Neural crest cell (in vitro differentiated cells): ENCODE measurements around the gene ICAM5. TPM values are rescaled to one million over a fixed set of nuclear protein-coding genes. Genes with fewer than 3 reads are reported as not detected.
A peak's percentile ranks its signal among the peaks of the same experiment; 100 is the strongest.
"Not testable (repeated sequence)": the region's sequence is repeated elsewhere in the genome, so short reads cannot be mapped to it uniquely, and the experiment has no call there.

Experiments used
- DNase-seq: peaks from one replicate; pipeline ENCODE4 v3.0.0; 2021; ENCODE audit warnings: low read depth, mixed read lengths, low spot score
- H3K27ac Mint-ChIP-seq: one replicate; pipeline ENCODE4 v1.8.0; 2021; ENCODE audit warnings: mild to moderate bottlenecking, mixed read lengths; ENCODE audit not compliant: unreplicated experiment
- H3K27me3 Mint-ChIP-seq: 2 replicates; pipeline ENCODE4 v1.8.0; 2021; ENCODE audit warnings: low read depth, mild to moderate bottlenecking, mixed read lengths
- H3K36me3 Mint-ChIP-seq: 2 replicates; pipeline ENCODE4 v1.8.0; 2021; ENCODE audit warnings: low read depth, mild to moderate bottlenecking, mixed read lengths
- H3K4me1 Mint-ChIP-seq: 2 replicates; pipeline ENCODE4 v1.8.0; 2021; ENCODE audit warnings: mixed read lengths
- H3K4me3 Mint-ChIP-seq: one replicate; pipeline ENCODE4 v1.8.0; 2021; ENCODE audit warnings: mild to moderate bottlenecking, mixed read lengths
- H3K9me3 Mint-ChIP-seq: 2 replicates; pipeline ENCODE4 v1.8.0; 2021; ENCODE audit warnings: mixed read lengths
- total RNA-seq: library from RNA; stranded (reverse); gene quantifications from 2 replicates; pipeline ENCODE4 v1.2.1, GENCODE V29; 2021
- TF ChIP-seq, protein P1 (sequence below): fragments of 200-600 bp; sonication (generic); conservative IDR thresholded peaks from 2 replicates; pipeline ENCODE4 v1.5.0; 2021; ENCODE audit warnings: antibody characterized with exemption, mild to moderate bottlenecking

ICAM5 gene
- total RNA-seq, 1 donor from 2014 or later, result not detected

DNA sequence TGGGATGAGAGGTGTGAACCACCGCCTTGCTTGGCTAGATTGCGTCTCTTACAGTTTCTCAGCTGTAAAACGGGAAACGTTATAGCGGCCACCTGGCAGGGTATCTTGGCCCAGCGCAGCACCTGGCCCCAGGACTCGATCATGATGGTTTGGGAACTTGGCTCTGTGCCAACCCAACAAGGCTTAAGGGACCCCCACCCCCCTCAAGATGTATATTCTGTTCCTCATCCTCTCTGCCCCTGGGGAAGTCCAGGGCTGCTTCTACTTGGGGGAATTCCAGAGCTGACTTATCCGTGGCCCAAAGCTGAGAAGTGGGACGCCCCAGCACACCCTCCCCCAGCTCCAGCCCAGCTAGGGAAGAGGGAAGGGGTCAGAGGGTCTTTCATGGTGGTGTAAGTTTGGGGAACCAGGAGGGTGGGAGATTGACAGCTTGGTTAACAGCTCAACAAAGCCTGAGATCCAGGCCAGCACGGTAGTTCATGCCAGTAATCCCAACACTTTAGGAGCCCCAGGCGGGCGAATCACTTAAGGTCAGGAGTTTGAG lies 18.1 kb upstream of the ICAM5 start:
- no peak overlapping the region for H3K27ac Mint-ChIP-seq
- H3K9me3 Mint-ChIP-seq, result no peaks in the 10 kb centered on the region
- H3K4me1 Mint-ChIP-seq, result no peaks in the 10 kb centered on the region
- TF ChIP-seq, protein P1, sequence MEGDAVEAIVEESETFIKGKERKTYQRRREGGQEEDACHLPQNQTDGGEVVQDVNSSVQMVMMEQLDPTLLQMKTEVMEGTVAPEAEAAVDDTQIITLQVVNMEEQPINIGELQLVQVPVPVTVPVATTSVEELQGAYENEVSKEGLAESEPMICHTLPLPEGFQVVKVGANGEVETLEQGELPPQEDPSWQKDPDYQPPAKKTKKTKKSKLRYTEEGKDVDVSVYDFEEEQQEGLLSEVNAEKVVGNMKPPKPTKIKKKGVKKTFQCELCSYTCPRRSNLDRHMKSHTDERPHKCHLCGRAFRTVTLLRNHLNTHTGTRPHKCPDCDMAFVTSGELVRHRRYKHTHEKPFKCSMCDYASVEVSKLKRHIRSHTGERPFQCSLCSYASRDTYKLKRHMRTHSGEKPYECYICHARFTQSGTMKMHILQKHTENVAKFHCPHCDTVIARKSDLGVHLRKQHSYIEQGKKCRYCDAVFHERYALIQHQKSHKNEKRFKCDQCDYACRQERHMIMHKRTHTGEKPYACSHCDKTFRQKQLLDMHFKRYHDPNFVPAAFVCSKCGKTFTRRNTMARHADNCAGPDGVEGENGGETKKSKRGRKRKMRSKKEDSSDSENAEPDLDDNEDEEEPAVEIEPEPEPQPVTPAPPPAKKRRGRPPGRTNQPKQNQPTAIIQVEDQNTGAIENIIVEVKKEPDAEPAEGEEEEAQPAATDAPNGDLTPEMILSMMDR, result no peak
- H3K4me3 Mint-ChIP-seq, result no peak overlapping the region
- H3K36me3 Mint-ChIP-seq, result no peaks in the 10 kb centered on the region
- DNase-seq, result no peak
- H3K27me3 Mint-ChIP-seq, result peaks cover 63% of the 10 kb centered on the region

DNA sequence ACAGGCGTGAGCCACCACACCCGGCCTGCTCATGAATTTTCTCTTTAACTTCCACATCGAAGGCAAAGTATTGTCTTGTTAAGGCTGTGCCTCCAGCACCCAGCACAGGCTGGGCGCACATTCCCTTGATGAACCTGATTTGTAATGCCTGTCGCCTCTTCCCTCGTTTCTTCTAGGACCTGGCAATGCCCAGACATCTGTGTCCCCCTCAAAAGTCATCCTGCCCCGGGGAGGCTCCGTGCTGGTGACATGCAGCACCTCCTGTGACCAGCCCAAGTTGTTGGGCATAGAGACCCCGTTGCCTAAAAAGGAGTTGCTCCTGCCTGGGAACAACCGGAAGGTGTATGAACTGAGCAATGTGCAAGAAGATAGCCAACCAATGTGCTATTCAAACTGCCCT lies 15.2 kb upstream of the ICAM5 start:
- Mint-ChIP-seq H3K4me1 (no peaks in the 10 kb centered on the region), H3K36me3 (no peaks in the 10 kb centered on the region), H3K4me3 (no peak overlapping the region), H3K27ac (no peak overlapping the region), H3K27me3 (peaks cover 63% of the 10 kb centered on the region), H3K9me3 (no peaks in the 10 kb centered on the region)
- no peak for DNase-seq
- TF ChIP-seq, protein P1, result no peak

DNA sequence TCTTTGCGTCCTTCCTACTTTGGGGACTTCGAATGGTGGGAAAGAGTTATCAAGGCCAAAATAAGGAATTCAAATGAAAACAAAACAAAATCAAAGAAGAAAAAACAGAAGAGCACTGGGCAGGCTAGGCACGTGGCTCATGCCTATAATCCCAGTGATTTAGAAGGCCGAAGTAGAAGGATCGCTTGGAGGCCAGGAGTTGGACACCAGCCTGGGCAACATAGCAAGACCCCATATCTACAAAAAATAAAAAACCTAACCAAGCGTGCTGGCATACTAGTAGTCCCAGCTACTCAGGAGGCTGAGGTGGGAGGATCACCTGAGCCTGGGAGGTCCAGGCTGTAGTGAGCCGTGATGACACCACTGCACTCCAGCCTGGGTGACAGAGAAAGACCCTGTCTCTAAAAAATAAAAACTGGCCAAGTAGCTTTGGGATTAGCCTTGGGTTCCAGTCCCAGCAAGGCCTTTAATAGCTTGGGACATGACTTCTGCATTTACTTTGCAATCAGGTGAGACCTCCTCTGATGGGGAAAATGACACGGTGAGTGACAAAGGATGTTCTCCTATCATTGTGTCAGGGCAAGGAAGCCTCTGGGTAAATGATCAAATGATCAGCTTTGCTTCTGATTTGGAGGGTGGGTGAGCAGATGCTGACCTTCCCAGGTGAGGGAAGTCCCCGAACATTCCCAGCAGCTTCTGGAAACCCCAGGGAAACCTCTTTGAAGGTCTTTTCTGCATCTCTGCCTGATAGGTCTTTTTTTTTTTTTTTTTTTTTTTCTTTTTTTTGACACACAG lies 11.8 kb upstream of the ICAM5 start:
- no peak for DNase-seq
- H3K4me3 Mint-ChIP-seq, result no peak overlapping the region
- H3K27me3 Mint-ChIP-seq, result peaks cover 38% of the 10 kb centered on the region
- no peaks in the 10 kb centered on the region for H3K36me3 Mint-ChIP-seq
- no peaks in the 10 kb centered on the region for H3K9me3 Mint-ChIP-seq
- no peaks in the 10 kb centered on the region for H3K4me1 Mint-ChIP-seq
- peak overlapping the region; percentile 6 for H3K27ac Mint-ChIP-seq
- TF ChIP-seq, protein P1, result no peak

DNA sequence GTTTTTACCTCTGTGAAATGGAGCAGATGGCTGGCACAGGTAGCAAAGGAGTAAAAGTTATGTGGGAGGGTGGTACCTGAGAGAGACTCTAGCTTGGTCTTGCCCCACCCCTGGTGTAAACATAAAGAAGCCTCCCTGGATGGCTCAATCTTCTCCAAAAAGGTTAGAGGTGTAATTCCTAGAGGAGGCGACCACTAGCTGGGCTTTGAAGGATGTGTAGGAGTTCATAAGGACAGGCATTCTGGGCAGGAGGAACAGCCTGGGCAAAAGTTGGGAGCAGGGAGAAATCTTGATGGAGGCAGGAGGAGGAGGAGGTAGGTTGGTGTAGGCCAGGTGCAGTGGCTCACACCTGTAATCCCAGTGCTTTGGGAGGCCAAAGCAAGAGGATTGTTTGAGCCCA lies 10.8 kb upstream of the ICAM5 start:
- TF ChIP-seq, protein P1, result no peak
- Mint-ChIP-seq H3K4me1 (no peaks in the 10 kb centered on the region), H3K9me3 (no peaks in the 10 kb centered on the region), H3K27ac (no peak overlapping the region), H3K27me3 (peaks cover 42% of the 10 kb centered on the region), H3K36me3 (no peaks in the 10 kb centered on the region), H3K4me3 (no peak overlapping the region)
- no peak for DNase-seq

DNA sequence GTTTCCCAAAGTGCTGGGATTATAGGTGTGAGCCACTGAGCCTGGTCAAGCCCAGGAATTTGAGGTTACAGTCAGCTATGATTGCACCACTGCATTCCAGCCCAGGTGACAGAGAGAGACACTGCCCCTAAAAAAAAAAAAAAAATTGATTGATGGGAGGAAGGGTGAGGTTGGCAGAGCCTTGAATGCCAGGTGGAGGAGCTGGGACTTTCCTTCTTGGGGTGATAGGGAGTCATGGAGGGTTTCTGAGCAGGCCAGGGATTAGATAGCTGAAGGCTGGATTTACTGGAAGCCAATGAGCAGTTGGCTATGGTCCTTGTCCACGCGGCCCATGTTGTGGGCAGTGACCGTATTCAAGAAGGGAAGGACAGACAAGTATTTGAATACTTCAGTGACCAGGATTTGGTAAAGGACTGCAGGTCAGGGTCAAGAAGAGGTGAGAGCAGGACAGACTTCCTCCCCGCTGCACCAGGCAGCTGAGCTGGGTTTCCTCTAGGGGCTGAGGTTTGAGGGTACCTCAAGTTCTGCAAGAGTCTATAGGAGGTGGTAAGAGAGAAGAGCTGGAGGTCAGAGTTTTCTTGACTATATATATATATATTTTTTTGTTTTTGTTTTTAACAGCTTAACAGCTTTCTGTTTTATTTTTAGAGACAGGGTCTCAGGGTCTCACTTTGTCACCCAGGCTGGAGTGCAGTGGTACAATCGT lies 9.9 kb upstream of the ICAM5 start:
- TF ChIP-seq, protein P1, result no peak
- no peaks in the 10 kb centered on the region for H3K9me3 Mint-ChIP-seq
- H3K4me3 Mint-ChIP-seq, result no peak overlapping the region
- DNase-seq, result no peak
- H3K36me3 Mint-ChIP-seq, result no peaks in the 10 kb centered on the region
- no peak overlapping the region for H3K27ac Mint-ChIP-seq
- H3K4me1 Mint-ChIP-seq, result no peaks in the 10 kb centered on the region
- peaks cover 43% of the 10 kb centered on the region for H3K27me3 Mint-ChIP-seq

DNA sequence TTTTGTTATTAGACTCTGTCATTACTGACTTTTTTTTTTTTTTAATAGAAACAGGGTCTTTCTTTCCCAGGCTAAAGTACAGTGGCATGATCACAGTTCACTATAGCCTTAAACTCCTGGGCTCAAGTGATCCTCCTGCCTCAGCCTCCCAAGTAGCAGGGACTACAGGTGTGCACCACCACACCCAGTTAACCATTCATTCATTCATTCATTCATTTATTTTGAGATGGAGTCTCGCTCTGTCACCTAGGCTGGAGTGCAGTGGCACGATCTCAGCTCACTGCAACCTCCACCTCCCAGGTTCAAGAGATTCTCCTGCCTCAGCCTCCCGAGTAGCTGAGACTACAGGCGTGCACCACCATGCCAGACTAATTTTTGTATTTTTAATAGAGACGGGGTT lies 7.7 kb upstream of the ICAM5 start:
- H3K4me1 Mint-ChIP-seq, H3K4me3 Mint-ChIP-seq, H3K9me3 Mint-ChIP-seq, H3K27ac Mint-ChIP-seq, H3K36me3 Mint-ChIP-seq, DNase-seq: not testable (repeated sequence)
- H3K27me3 Mint-ChIP-seq, result peaks cover 60% of the 10 kb centered on the region
